Skeletal muscle cell (primary cell): ENCODE results near the gene PLCB4.

Source experiments
- DNase-seq: peaks from one replicate; pipeline ENCODE4 v3.0.0-alpha.2; 2010; ENCODE audit warnings: low read depth
- H3K4me3 ChIP-seq: 2 replicates; pipeline ENCODE4 v1.5.1; 2011; ENCODE audit warnings: low read depth, mild to moderate bottlenecking, control low read depth, low read length, moderate library complexity

PLCB4 gene

GRCh38 chr20:9286501-9287461 is 217.9 kb downstream of the PLCB4 start:
- no peak for DNase-seq
- H3K4me3 ChIP-seq = no peak overlapping the region

GRCh38 chr20:9287826-9288225 is 218.9 kb downstream of the PLCB4 start:
- no peak for DNase-seq
- H3K4me3 ChIP-seq = no peak overlapping the region

GRCh38 chr20:9290331-9290730 is 221.4 kb downstream of the PLCB4 start:
- DNase-seq = no peak
- H3K4me3 ChIP-seq = no peak overlapping the region

- no peak for DNase-seq
Measured at GRCh38 chr20:9293145-9293544, 224.3 kb downstream of the PLCB4 start.

GRCh38 chr20:9294041-9294440 is 225.2 kb downstream of the PLCB4 start:
- H3K4me3 ChIP-seq = no peak overlapping the region
- peak; percentile 36 for DNase-seq

More at GRCh38 chr20:9293145-9293544, 224.3 kb downstream of the PLCB4 start:
- H3K4me3 ChIP-seq = no peak overlapping the region

- H3K4me3 ChIP-seq = no peak overlapping the region
- no peak for DNase-seq
Measured at GRCh38 chr20:9298906-9299305, 230.0 kb downstream of the PLCB4 start.

GRCh38 chr20:9300080-9300479 is 231.2 kb downstream of the PLCB4 start:
- H3K4me3 ChIP-seq = no peak overlapping the region
- no peak for DNase-seq

GRCh38 chr20:9300534-9300933 is 231.6 kb downstream of the PLCB4 start:
- no peak for DNase-seq
- no peak overlapping the region for H3K4me3 ChIP-seq

- peak; percentile 69 for DNase-seq
- no peak overlapping the region for H3K4me3 ChIP-seq
Measured at GRCh38 chr20:9301129-9302090, 232.5 kb downstream of the PLCB4 start.

- no peak overlapping the region for H3K4me3 ChIP-seq
- no peak for DNase-seq
Measured at GRCh38 chr20:9302091-9302462, 233.2 kb downstream of the PLCB4 start.

- DNase-seq = peak; percentile 96
- H3K4me3 ChIP-seq = no peak overlapping the region
Measured at GRCh38 chr20:9306521-9306920, 237.6 kb downstream of the PLCB4 start.

- H3K4me3 ChIP-seq = no peak overlapping the region
- no peak for DNase-seq
Measured at GRCh38 chr20:9308056-9308455, 239.2 kb downstream of the PLCB4 start.

- no peak overlapping the region for H3K4me3 ChIP-seq
- DNase-seq = no peak
Measured at GRCh38 chr20:9311132-9311531, 242.2 kb downstream of the PLCB4 start.

GRCh38 chr20:9319687-9320384 is 250.9 kb downstream of the PLCB4 start:
- H3K4me3 ChIP-seq = no peak overlapping the region
- no peak for DNase-seq

GRCh38 chr20:9321007-9321406 is 252.1 kb downstream of the PLCB4 start:
- no peak for DNase-seq
- H3K4me3 ChIP-seq = no peak overlapping the region

GRCh38 chr20:9322661-9323060 is 253.8 kb downstream of the PLCB4 start:
- no peak for DNase-seq
- no peak overlapping the region for H3K4me3 ChIP-seq

- H3K4me3 ChIP-seq = no peak overlapping the region
- no peak for DNase-seq
Measured at GRCh38 chr20:9323622-9324021, 254.7 kb downstream of the PLCB4 start.

GRCh38 chr20:9329355-9330101 is 260.6 kb downstream of the PLCB4 start:
- no peak overlapping the region for H3K4me3 ChIP-seq
- no peak for DNase-seq

- DNase-seq = no peak
- no peak overlapping the region for H3K4me3 ChIP-seq
Measured at GRCh38 chr20:9330151-9330550, 261.3 kb downstream of the PLCB4 start.
